Right kidney (tissue), 1 donor: Measurements from ENCODE around the gene HACD4.
"Not testable (repeated sequence)": the region's sequence is repeated elsewhere in the genome, so short reads cannot be mapped to it uniquely, and the experiment has no call there.

ENCODE experiments used
- DNase-seq: peaks from one replicate; pipeline ENCODE4 v3.0.0-alpha.2; 2016

HACD4 gene

GRCh38 chr9:21016701-21017491, 14.5 kb downstream of the HACD4 start:
- no peak for DNase-seq

- DNase-seq = no peak
These were observed 15.4 kb downstream of the HACD4 start for GRCh38 chr9:21015995-21016394.

GRCh38 chr9:21015129-21015815, 16.2 kb downstream of the HACD4 start:
- no peak for DNase-seq

GRCh38 chr9:21002040-21002439, 29.4 kb downstream of the HACD4 start:
- DNase-seq = no peak

GRCh38 chr9:21001581-21001980, 29.9 kb downstream of the HACD4 start:
- no peak for DNase-seq

- no peak for DNase-seq
These were observed 33.9 kb downstream of the HACD4 start for GRCh38 chr9:20997503-20998076.

GRCh38 chr9:20996809-20997208, 34.6 kb downstream of the HACD4 start:
- no peak for DNase-seq

GRCh38 chr9:20995616-20996015, 35.8 kb downstream of the HACD4 start:
- no peak for DNase-seq

- DNase-seq = no peak
These were observed 37.0 kb downstream of the HACD4 start for GRCh38 chr9:20994486-20994885.

GRCh38 chr9:20990867-20991266, 40.6 kb downstream of the HACD4 start:
- DNase-seq = no peak

- DNase-seq = no peak
These were observed 41.5 kb downstream of the HACD4 start for GRCh38 chr9:20989923-20990341.

- DNase-seq = no peak
These were observed 42.6 kb downstream of the HACD4 start for GRCh38 chr9:20988671-20989315.

- no peak for DNase-seq
These were observed 43.4 kb downstream of the HACD4 start for GRCh38 chr9:20988061-20988460.

GRCh38 chr9:20987521-20987920, 43.9 kb downstream of the HACD4 start:
- no peak for DNase-seq

- DNase-seq = no peak
These were observed 45.4 kb downstream of the HACD4 start for GRCh38 chr9:20985851-20986600.

- no peak for DNase-seq
These were observed 46.9 kb downstream of the HACD4 start for GRCh38 chr9:20984506-20984905.

GRCh38 chr9:20981486-20981885, 50.0 kb downstream of the HACD4 start:
- peak; percentile 13 for DNase-seq

- no peak for DNase-seq
These were observed 50.5 kb downstream of the HACD4 start for GRCh38 chr9:20980832-20981455.

- no peak for DNase-seq
These were observed 53.2 kb downstream of the HACD4 start for GRCh38 chr9:20978249-20978648.

- DNase-seq = not testable (repeated sequence)
These were observed 57.1 kb downstream of the HACD4 start for GRCh38 chr9:20974191-20974938.
